Ishikawa (cell line): ENCODE results near the gene THADA.

ENCODE experiments used
- CEBPB ChIP-seq: IDR thresholded peaks from 2 replicates; pipeline ENCODE4 v1.6.1; 2012
- CREB1 ChIP-seq: IDR thresholded peaks from 2 replicates; pipeline ENCODE4 v1.6.1; 2012; ENCODE audit warnings: low read depth
- EGR1 ChIP-seq: IDR thresholded peaks from 2 replicates; pipeline ENCODE4 v1.6.1; 2012
- EP300 ChIP-seq: IDR thresholded peaks from 2 replicates; pipeline ENCODE4 v1.6.1; 2012; ENCODE audit warnings: borderline replicate concordance
- FOXM1 ChIP-seq: IDR thresholded peaks from 2 replicates; pipeline ENCODE4 v1.6.1; 2012; ENCODE audit warnings: low read depth, borderline replicate concordance
- NFIC ChIP-seq: IDR thresholded peaks from 2 replicates; pipeline ENCODE4 v1.6.1; 2012
- RAD21 ChIP-seq: IDR thresholded peaks from 2 replicates; pipeline ENCODE4 v1.6.1; 2012; ENCODE audit warnings: low read depth
- TAF1 ChIP-seq: IDR thresholded peaks from 2 replicates; pipeline ENCODE4 v1.6.1; 2012; ENCODE audit warnings: low read depth, mild to moderate bottlenecking
- TCF12 ChIP-seq: IDR thresholded peaks from 2 replicates; pipeline ENCODE4 v1.6.1; 2012; ENCODE audit warnings: low read depth
- TEAD4 ChIP-seq: IDR thresholded peaks from 2 replicates; pipeline ENCODE4 v1.6.1; 2012
- YY1 ChIP-seq: IDR thresholded peaks from 2 replicates; pipeline ENCODE4 v1.6.1; 2012; ENCODE audit warnings: low read depth
- ZBTB7A ChIP-seq: IDR thresholded peaks from 2 replicates; pipeline ENCODE4 v1.6.1; 2012; ENCODE audit warnings: low read depth
- TF ChIP-seq, protein P1 (sequence below): IDR thresholded peaks from 2 replicates; pipeline ENCODE4 v1.6.1; 2012
- TF ChIP-seq, protein P2 (sequence below): IDR thresholded peaks from 2 replicates; pipeline ENCODE4 v1.6.1; 2012
- TF ChIP-seq, protein P3 (sequence below): IDR thresholded peaks from 2 replicates; pipeline ENCODE4 v1.6.1; 2012; ENCODE audit warnings: low read depth, mild to moderate bottlenecking

The THADA gene

DNA sequence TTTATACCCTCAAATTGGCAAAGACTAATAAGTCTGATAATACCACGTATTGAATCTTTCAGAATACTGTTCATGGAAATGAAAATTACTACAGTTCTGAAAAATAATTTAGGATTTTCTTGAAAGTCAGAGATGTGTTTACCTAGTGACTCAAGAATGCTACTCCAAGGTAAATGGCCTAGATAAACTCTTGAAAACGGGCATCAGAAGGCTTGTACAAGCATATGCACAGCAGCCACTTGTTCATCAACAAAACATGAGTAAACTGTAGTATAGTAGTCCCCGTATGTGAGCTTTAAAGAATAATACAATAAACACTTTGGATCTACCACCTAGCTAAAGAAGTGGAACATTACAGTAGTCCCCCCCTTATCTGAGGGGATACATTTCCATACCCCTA is 157.5 kb downstream of the THADA start:
- TF ChIP-seq CREB1: no peak
- no peak for TF ChIP-seq EGR1
- TF ChIP-seq EP300: no peak
- no peak for TF ChIP-seq TAF1
- TF ChIP-seq, protein P1, sequence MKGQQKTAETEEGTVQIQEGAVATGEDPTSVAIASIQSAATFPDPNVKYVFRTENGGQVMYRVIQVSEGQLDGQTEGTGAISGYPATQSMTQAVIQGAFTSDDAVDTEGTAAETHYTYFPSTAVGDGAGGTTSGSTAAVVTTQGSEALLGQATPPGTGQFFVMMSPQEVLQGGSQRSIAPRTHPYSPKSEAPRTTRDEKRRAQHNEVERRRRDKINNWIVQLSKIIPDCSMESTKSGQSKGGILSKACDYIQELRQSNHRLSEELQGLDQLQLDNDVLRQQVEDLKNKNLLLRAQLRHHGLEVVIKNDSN: no peak
- TF ChIP-seq, protein P2, sequence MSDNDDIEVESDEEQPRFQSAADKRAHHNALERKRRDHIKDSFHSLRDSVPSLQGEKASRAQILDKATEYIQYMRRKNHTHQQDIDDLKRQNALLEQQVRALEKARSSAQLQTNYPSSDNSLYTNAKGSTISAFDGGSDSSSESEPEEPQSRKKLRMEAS: no peak
- TF ChIP-seq RAD21: no peak
- no peak for TF ChIP-seq FOXM1

DNA sequence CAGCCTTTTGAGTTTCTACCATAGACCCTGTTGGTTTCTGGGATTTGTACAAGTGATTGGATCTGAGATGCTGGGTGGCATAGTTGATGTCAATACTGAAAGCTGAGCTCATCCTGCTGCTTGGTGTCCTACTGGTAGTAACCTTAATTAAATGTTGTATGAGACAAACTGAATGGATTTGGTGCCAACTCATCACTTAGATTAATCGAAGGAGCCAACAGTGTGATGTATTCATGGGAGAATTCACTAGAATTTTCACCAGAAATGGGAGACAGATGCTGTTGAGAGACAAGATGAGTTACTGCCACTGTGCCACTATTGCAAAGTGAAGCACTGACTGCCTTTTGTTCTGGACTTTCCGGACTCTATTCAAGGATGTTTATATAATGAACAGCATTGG is 158.5 kb downstream of the THADA start:
- no peak for TF ChIP-seq NFIC
- no peak for TF ChIP-seq YY1
- no peak for TF ChIP-seq CREB1
- TF ChIP-seq, protein P3, sequence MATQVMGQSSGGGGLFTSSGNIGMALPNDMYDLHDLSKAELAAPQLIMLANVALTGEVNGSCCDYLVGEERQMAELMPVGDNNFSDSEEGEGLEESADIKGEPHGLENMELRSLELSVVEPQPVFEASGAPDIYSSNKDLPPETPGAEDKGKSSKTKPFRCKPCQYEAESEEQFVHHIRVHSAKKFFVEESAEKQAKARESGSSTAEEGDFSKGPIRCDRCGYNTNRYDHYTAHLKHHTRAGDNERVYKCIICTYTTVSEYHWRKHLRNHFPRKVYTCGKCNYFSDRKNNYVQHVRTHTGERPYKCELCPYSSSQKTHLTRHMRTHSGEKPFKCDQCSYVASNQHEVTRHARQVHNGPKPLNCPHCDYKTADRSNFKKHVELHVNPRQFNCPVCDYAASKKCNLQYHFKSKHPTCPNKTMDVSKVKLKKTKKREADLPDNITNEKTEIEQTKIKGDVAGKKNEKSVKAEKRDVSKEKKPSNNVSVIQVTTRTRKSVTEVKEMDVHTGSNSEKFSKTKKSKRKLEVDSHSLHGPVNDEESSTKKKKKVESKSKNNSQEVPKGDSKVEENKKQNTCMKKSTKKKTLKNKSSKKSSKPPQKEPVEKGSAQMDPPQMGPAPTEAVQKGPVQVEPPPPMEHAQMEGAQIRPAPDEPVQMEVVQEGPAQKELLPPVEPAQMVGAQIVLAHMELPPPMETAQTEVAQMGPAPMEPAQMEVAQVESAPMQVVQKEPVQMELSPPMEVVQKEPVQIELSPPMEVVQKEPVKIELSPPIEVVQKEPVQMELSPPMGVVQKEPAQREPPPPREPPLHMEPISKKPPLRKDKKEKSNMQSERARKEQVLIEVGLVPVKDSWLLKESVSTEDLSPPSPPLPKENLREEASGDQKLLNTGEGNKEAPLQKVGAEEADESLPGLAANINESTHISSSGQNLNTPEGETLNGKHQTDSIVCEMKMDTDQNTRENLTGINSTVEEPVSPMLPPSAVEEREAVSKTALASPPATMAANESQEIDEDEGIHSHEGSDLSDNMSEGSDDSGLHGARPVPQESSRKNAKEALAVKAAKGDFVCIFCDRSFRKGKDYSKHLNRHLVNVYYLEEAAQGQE: no peak
- TF ChIP-seq EGR1: no peak

DNA sequence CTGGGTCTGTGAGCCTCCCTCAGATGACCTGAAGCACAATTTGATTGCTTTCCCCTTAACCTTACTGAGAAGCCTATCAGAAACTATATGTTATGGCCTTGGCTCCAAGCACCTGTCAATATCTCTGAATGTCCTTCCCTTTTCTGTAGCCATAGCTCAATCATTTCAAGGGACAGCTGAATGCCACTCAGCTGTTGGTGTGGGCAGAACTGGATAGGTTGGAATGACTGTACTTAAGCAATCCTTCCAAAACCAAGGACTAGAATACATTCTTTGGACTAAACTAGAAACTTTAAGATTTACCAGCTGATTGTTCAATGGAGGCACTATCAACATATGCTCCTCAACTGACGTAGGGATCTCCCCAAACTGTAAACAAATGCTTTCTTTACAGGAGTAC is 159.4 kb downstream of the THADA start:
- TF ChIP-seq, protein P2: no peak
- TF ChIP-seq TAF1 (no peak), EP300 (no peak), CEBPB (no peak), YY1 (no peak), ZBTB7A (no peak), FOXM1 (no peak), EGR1 (no peak), TEAD4 (no peak), CREB1 (no peak), RAD21 (no peak), NFIC (no peak), TCF12 (no peak)
- TF ChIP-seq, protein P3: no peak
- TF ChIP-seq, protein P1: no peak

DNA sequence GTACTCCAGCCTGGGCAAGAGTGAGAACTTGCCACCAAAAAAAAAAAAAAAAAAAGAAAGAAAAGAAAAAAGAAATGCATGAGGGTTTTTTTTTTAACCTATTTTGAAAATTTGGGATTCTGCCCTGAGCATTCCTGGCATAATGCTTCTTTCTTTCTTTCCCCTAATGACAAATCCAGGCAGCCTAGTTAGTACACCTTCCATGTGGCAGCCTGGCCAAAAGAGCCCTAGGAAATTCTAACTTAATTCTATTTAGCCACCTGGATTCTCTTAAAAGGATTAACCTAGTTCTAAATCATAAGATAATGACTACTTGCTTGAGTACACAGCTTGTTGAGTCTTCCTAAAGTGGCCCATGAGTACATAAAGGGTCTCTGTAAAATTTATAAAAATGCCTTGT is 160.1 kb downstream of the THADA start:
- TF ChIP-seq TEAD4: no peak
- no peak for TF ChIP-seq EP300
- no peak for TF ChIP-seq FOXM1
- no peak for TF ChIP-seq NFIC
- TF ChIP-seq EGR1: no peak
- TF ChIP-seq, protein P1: no peak
- TF ChIP-seq CREB1: no peak
- TF ChIP-seq TCF12: no peak
- TF ChIP-seq, protein P3: no peak

DNA sequence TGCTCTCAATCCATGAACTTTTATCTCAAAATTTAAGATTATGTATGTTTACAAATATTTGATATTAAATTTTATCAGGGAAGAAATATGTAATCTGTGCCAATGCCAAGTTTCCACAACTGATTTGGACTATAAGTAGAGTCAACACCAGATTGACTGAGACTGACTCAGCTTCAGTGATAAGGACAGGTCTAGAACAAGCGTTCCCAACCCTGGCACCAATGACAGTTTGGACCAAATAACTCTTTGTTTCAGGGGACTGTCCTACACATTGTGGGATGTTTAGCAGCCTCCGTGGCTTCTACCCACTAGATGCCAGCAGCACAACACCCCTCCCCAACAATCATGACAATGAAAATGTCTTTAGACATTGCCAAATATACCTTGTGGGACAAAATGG is 165.3 kb downstream of the THADA start:
- TF ChIP-seq TAF1 (no peak), TEAD4 (no peak), YY1 (no peak), ZBTB7A (no peak), FOXM1 (no peak), RAD21 (no peak), EP300 (no peak), EGR1 (no peak), NFIC (no peak), CREB1 (no peak), CEBPB (no peak), TCF12 (no peak)
- TF ChIP-seq, protein P2: no peak
- TF ChIP-seq, protein P1: no peak
- TF ChIP-seq, protein P3: no peak
